Progenitor cell of endocrine pancreas (in vitro differentiated cells): ENCODE data around the gene PBX2. TPM values are rescaled to one million over a fixed set of nuclear protein-coding genes. Genes with fewer than 3 reads are reported as not detected.
A peak's percentile ranks its signal among the peaks of the same experiment; 100 is the strongest.

Source experiments
- DNase-seq: peaks from one replicate; pipeline ENCODE4 v3.0.0; 2021; ENCODE audit warnings: low spot score; ENCODE audit not compliant: unreplicated experiment
- H3K27ac Mint-ChIP-seq: 2 replicates; pipeline ENCODE4 v1.8.0; 2021; ENCODE audit warnings: mild to moderate bottlenecking, moderate library complexity, mixed read lengths
- H3K27me3 Mint-ChIP-seq: 2 replicates; pipeline ENCODE4 v1.8.0; 2021; ENCODE audit warnings: mixed read lengths
- H3K36me3 Mint-ChIP-seq: 2 replicates; pipeline ENCODE4 v1.8.0; 2022; ENCODE audit warnings: mixed read lengths; ENCODE audit not compliant: insufficient read depth
- H3K4me1 Mint-ChIP-seq: 2 replicates; pipeline ENCODE4 v1.8.0; 2021; ENCODE audit warnings: low read depth, mixed read lengths
- H3K4me3 Mint-ChIP-seq: 2 replicates; pipeline ENCODE4 v1.8.0; 2021; ENCODE audit warnings: low read depth, mild to moderate bottlenecking, moderate library complexity, mixed read lengths
- H3K9me3 Mint-ChIP-seq: 2 replicates; pipeline ENCODE4 v1.8.0; 2021; ENCODE audit warnings: low read depth, mixed read lengths
- CTCF ChIP-seq: fragments of 200-600 bp; sonication (generic); IDR thresholded peaks from one replicate; pipeline ENCODE4 v1.5.0; 2021; ENCODE audit warnings: antibody characterized with exemption, mild to moderate bottlenecking; ENCODE audit not compliant: unreplicated experiment
- total RNA-seq: library from RNA; stranded (reverse); gene quantifications from 2 replicates; pipeline ENCODE4 v1.2.1, GENCODE V29; 2021

The PBX2 gene
- total RNA-seq, 1 donor from 2014 or later = 261 TPM

GRCh38 chr6:32156891-32157290 is 33.1 kb downstream of the PBX2 start:
- H3K4me3 Mint-ChIP-seq = no peak overlapping the region
- H3K36me3 Mint-ChIP-seq = peaks cover 16% of the 10 kb centered on the region
- no peaks in the 10 kb centered on the region for H3K27me3 Mint-ChIP-seq
- H3K4me1 Mint-ChIP-seq = peaks cover 28% of the 10 kb centered on the region
- H3K9me3 Mint-ChIP-seq = no peaks in the 10 kb centered on the region
- no peak for TF ChIP-seq CTCF
- DNase-seq = no peak
- no peak overlapping the region for H3K27ac Mint-ChIP-seq

GRCh38 chr6:32154514-32155161 is 35.4 kb downstream of the PBX2 start:
- Mint-ChIP-seq H3K4me3 (peak overlapping the region; percentile 99), H3K27ac (peak overlapping the region; percentile 98), H3K9me3 (no peaks in the 10 kb centered on the region), H3K27me3 (peaks cover 13% of the 10 kb centered on the region), H3K36me3 (peaks cover 17% of the 10 kb centered on the region), H3K4me1 (peaks cover 28% of the 10 kb centered on the region)
- TF ChIP-seq CTCF = peak; percentile 63
- peak; percentile 59 for DNase-seq

GRCh38 chr6:32153564-32154513 is 36.2 kb downstream of the PBX2 start, which contains the start of gene PPT2:
PPT2 (plus strand) TSS chr6:32154141; CDS start chr6:32154595, 454 bp downstream.
- H3K9me3 Mint-ChIP-seq = no peaks in the 10 kb centered on the region
- H3K27ac Mint-ChIP-seq = peak within 1 kb of the TSS; percentile 98
- H3K36me3 Mint-ChIP-seq = peaks cover 17% of the 10 kb centered on the region
- peaks cover 28% of the 10 kb centered on the region for H3K4me1 Mint-ChIP-seq
- H3K27me3 Mint-ChIP-seq = peaks cover 13% of the 10 kb centered on the region
- peak; percentile 38 for TF ChIP-seq CTCF
- peak; percentile 75 for DNase-seq
- H3K4me3 Mint-ChIP-seq = peak within 1 kb of the TSS; percentile 99

GRCh38 chr6:32152769-32153563 is 37.0 kb downstream of the PBX2 start:
- peak; percentile 21 for DNase-seq
- peaks cover 26% of the 10 kb centered on the region for H3K4me1 Mint-ChIP-seq
- TF ChIP-seq CTCF = no peak
- H3K4me3 Mint-ChIP-seq = peak overlapping the region; percentile 99
- H3K27ac Mint-ChIP-seq = peak overlapping the region; percentile 98
- no peaks in the 10 kb centered on the region for H3K9me3 Mint-ChIP-seq
- peaks cover 13% of the 10 kb centered on the region for H3K27me3 Mint-ChIP-seq
- H3K36me3 Mint-ChIP-seq = peaks cover 12% of the 10 kb centered on the region
